NB4 (cell line): Measurements from ENCODE around the gene SERTAD4.

ENCODE experiments used
- DNase-seq: peaks from one replicate; pipeline ENCODE4 v3.0.0; 2010; ENCODE audit warnings: low read depth
- H3K4me3 ChIP-seq: one replicate; pipeline ENCODE4 v1.5.1; 2011; ENCODE audit warnings: mild to moderate bottlenecking, low read depth, low read length, moderate library complexity
- MYC ChIP-seq: IDR thresholded peaks from 2 replicates; pipeline ENCODE4 v1.6.1; 2011; ENCODE audit warnings: low read depth, low read length
- POLR2A ChIP-seq: IDR thresholded peaks from 2 replicates; pipeline ENCODE4 v1.6.1; 2011; ENCODE audit warnings: mild to moderate bottlenecking; ENCODE audit not compliant: insufficient read length; ENCODE audit errors: extremely low read depth
- TF ChIP-seq, protein P1 (sequence below): IDR thresholded peaks from 2 replicates; pipeline ENCODE4 v1.6.1; 2011; ENCODE audit warnings: low read depth, low read length
- TF ChIP-seq, protein P2 (sequence below): IDR thresholded peaks from one replicate; pipeline ENCODE4 v1.5.1; 2012; ENCODE audit warnings: low read depth, low read length

The SERTAD4 gene

DNA sequence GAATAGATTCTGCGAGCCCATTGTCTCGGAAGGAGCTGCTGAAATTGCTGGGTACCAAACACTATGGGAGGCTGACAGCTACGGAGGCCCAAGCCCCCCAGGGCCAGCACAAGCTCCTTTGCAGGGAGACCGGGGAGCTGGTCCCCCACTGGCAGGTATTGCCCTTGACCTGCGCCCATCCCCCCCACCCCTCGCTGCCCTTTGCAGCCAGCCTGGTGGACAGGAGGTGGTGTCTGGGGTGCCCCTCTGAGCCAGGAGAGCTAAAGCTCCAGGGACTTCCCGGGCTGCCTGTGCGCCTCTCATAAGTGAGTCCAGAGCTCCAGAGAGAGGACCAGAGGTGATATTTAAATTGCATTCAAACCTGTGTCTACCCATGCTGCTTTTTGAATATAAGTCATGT, 5.4 kb downstream of the SERTAD4 start:
- no peak for DNase-seq
- H3K4me3 ChIP-seq = no peak overlapping the region
- TF ChIP-seq POLR2A = no peak
- TF ChIP-seq MYC = no peak
- TF ChIP-seq, protein P1, sequence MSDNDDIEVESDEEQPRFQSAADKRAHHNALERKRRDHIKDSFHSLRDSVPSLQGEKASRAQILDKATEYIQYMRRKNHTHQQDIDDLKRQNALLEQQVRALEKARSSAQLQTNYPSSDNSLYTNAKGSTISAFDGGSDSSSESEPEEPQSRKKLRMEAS = no peak
- TF ChIP-seq, protein P2, sequence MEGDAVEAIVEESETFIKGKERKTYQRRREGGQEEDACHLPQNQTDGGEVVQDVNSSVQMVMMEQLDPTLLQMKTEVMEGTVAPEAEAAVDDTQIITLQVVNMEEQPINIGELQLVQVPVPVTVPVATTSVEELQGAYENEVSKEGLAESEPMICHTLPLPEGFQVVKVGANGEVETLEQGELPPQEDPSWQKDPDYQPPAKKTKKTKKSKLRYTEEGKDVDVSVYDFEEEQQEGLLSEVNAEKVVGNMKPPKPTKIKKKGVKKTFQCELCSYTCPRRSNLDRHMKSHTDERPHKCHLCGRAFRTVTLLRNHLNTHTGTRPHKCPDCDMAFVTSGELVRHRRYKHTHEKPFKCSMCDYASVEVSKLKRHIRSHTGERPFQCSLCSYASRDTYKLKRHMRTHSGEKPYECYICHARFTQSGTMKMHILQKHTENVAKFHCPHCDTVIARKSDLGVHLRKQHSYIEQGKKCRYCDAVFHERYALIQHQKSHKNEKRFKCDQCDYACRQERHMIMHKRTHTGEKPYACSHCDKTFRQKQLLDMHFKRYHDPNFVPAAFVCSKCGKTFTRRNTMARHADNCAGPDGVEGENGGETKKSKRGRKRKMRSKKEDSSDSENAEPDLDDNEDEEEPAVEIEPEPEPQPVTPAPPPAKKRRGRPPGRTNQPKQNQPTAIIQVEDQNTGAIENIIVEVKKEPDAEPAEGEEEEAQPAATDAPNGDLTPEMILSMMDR = no peak

DNA sequence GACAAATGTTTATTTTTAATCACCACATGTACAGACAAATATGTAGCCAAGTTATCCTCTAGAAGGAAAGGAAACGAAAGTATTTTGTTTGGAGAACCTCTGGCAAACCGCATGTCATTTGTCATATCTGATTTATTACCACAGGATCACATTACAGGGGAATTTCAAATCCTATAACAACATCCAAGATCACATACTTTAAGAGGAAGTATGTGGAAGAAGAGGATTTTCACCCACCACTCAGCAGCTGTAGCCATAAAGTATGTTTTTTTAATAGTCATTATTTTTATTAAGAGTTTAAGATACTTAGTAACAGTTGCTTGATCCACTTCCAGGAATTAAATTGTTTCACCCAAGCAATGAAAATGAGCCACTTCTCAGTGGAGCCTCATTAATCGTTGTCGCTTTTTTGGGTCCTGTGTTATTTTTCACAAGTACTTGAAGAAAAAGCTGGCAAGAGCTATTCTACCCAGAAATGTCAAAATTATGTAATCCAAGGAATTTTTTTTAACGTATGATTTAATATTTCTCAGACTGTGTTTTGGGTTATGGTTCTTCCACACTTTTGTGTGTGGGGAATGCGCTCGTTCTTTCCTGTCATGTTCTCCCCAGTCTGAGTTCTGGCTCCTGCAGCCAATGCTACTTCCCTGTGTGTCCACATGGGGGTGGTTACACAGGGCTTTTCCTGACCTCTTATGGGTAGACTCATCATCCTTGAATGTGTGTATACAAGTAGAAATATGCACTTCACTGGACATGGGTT, 6.9 kb downstream of the SERTAD4 start:
- H3K4me3 ChIP-seq = no peak overlapping the region

DNA sequence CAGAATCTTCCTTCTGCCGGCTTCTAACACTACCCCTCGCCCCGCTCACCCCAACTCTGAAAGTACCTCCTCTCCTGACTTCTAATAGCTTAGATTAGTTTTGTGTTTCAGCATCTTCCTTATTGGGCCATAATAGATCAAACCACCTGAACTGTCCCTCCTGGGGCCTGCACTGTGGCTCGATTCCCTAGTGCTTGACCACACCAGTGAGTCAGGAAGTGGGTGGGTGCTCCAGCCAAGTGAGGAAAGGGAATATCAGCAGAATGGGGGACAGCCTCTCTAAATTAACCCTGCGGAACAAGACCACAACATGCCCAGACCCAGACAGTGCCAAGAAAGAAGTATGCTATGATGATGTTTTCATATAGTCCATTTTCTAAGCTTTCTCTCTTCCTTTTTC, 8.5 kb downstream of the SERTAD4 start:
- TF ChIP-seq MYC (no peak), POLR2A (no peak)
- TF ChIP-seq, protein P1 = no peak
- TF ChIP-seq, protein P2 = no peak
- H3K4me3 ChIP-seq = no peak overlapping the region
- no peak for DNase-seq

More for the DNA sequence above, 6.9 kb downstream of the SERTAD4 start:
- TF ChIP-seq, protein P2 = peak; percentile 23
- TF ChIP-seq, protein P1 = no peak
- DNase-seq = peak; percentile 15

DNA sequence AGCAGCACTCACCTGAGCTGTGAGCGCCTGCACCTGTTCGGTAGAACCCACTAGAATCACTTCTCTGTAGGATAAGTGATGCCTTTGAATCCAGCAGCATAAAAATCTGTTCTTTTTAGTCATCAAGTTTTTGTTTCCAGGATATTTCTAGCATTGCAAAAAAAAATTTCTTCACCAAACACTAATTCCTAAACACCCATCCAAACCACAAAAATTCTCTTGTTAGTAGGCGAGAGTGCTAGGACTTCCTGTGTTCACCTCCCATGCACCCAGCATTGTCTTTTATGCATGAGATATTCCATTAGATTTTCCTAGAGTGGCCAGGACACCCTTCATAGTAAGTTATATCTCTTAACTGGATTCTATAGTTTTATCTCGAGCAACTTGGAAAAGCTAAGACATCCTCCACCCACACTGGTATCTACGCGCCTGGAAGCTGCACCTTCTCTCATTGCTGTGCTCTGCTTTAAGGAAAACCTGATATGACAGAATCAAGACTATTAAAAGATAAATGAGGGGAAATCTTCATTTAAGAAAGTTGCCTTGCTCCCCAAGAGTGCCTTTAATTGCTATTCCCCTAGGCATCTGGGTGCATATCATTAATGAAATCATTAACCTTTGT, 12.3 kb downstream of the SERTAD4 start:
- no peak for DNase-seq
- TF ChIP-seq MYC (no peak), POLR2A (no peak)
- TF ChIP-seq, protein P1 = no peak
- TF ChIP-seq, protein P2 = no peak
- no peak overlapping the region for H3K4me3 ChIP-seq

DNA sequence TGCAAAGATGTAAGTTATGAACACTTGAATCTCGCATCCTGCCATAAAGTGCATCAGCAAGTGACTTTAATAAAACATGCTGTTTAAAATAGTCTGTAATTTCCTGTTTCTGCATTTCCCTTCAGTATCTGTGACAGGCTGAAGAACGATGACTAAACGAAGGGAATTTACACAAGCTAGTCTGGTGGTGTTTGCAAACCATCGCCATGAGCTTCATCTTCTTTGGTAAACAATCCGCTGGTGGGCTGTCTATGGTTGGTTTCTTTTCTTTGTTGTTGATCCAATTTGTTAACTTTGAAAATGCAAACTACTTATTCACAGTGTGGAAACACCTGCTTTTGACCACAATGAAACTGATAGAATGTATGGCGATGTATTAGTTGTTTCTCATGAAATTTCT, 13.9 kb downstream of the SERTAD4 start:
- no peak overlapping the region for H3K4me3 ChIP-seq
- DNase-seq = no peak
- TF ChIP-seq, protein P1 = no peak
- TF ChIP-seq POLR2A = no peak
- TF ChIP-seq MYC = no peak
- TF ChIP-seq, protein P2 = no peak
